Heart right ventricle (tissue), 16 donors: ENCODE measurements around the gene THAP6. TPM values are rescaled to one million over a fixed set of nuclear protein-coding genes. Genes with fewer than 3 reads are reported as not detected.

Experiments used
- ATAC-seq, 8 donors: fragments of 200-7000 bp; cut with Tn5 transposase; one replicate each; pipeline ENCODE4 v1.9.1; 2020; ENCODE audit warnings: mild to moderate bottlenecking in 8 of 8, moderate library complexity in 8 of 8, moderate number of reproducible peaks in 1 of 8
- DNase-seq, 2 donors: peaks; one replicate each; pipeline ENCODE4 v3.0.0-alpha.2; 2020
- H3K27ac ChIP-seq, 10 donors: fragments of 200-600 bp; sonication (generic) in 2 of 10; one replicate each; pipeline versions ENCODE4 v1.5.0 to v1.8.0; 2020 to 2022; ENCODE audit warnings: mild to moderate bottlenecking in 3 of 10
- H3K27me3 ChIP-seq, 7 donors: fragments of 200-600 bp; one replicate each; pipeline ENCODE4 v1.8.0; 2021 to 2022; ENCODE audit warnings: mild to moderate bottlenecking in 2 of 7
- H3K36me3 ChIP-seq, 9 donors: fragments of 200-600 bp; sonication (generic) in 1 of 9; one replicate each; pipeline versions ENCODE4 v1.5.0 to v1.8.0; 2020 to 2022; ENCODE audit warnings: mild to moderate bottlenecking in 2 of 9
- H3K4me1 ChIP-seq, 9 donors: fragments of 200-600 bp; sonication (generic) in 1 of 9; one replicate each; pipeline versions ENCODE4 v1.5.0 to v1.8.0; 2020 to 2022; ENCODE audit warnings: mild to moderate bottlenecking in 4 of 9
- H3K4me3 ChIP-seq, 10 donors: fragments of 200-600 bp; sonication (generic) in 2 of 10; one replicate each; pipeline versions ENCODE4 v1.5.0 to v1.8.0; 2020 to 2022; ENCODE audit warnings: mild to moderate bottlenecking in 7 of 10, moderate library complexity in 2 of 10
- H3K9me3 ChIP-seq, 11 donors: fragments of 200-600 bp in 10 of 11; sonication (generic) in 2 of 11; one replicate each; pipeline versions ENCODE4 v1.5.0 to v1.8.0; 2013 to 2022; ENCODE audit warnings: mild to moderate bottlenecking in 2 of 11, control low read depth in 1 of 11, moderate library complexity in 1 of 11
- WGBS, 2 donors: extraction: QIAGEN DNeasy Blood & Tissue Kit; methylation state at CpG; one replicate each; pipeline ENCODE4 v1.1.7; 2013; ENCODE audit warnings: inconsistent platforms in 1 of 2; 5-methylcytosine and 5-hydroxymethylcytosine counted together
- intact Hi-C, 10 donors: fragments of 100-400 bp; cut with DNase I; formaldehyde crosslinking; loops; one replicate each; pipeline versions ENCODE4 v1.11.1 to v1.14.2; 2022
- polyA plus RNA-seq, 2 donors: library from polyadenylated mRNA; stranded (reverse); fragments of 200-250 nt; gene quantifications; one replicate each; pipeline ENCODE4 v1.2.3, GENCODE V29; 2013
- total RNA-seq, 10 donors: library from RNA; stranded (reverse); fragmentation: NEBNext Ultra II Directional in 3 of 10; extraction: Animal tissue kit (Norgen Biotek cat#: 25700) in 3 of 10; gene quantifications; one replicate each; pipeline versions ENCODE4 v1.2.1 to v1.2.4, GENCODE V29; 2021 to 2023
- TF ChIP-seq, protein P1 (sequence below), 9 donors: fragments of 200-600 bp; sonication (generic) in 2 of 9; IDR thresholded peaks; one replicate each; pipeline versions ENCODE4 v1.5.0 to v1.8.0; 2021 to 2022; ENCODE audit warnings: antibody characterized with exemption in 9 of 9, mild to moderate bottlenecking in 5 of 9, moderate library complexity in 1 of 9
- donor health status: Arrhythmogenic right ventricular cardiomyopathy.
- donor health status: ischemic (EF 13 %, LVEDD 7.1; RV severe dilation, severe dysfunction).
- donor health status: healthy with polysubstance abuse.
- donor health status: DM: no; HTN: yes; CAD: no.
- donor health status: DM: no; HTN: no; CAD: no.
- donor health status: ischemic (EF 25% LVEDD 6.9; RV normal size, moderate dysfunction).
- donor health status: ischemic (EF 25% LVEDD 5.7; RV mildly dilated, moderate dysfunction).
- donor health status: healthy.
- donor health status: DM: yes; HTN: yes; CAD: no.
- donor health status: Ischemic cardiomyopathy.
- donor health status: ischemic (EF 35%, LVEDD 5.7; RV mildly dilated, moderate dysfunction).
- donor health status: nonischemic (EF 11% LVEDD 7.7; RV severe dilation, severe dysfunction).
- donor health status: DM: yes; HTN: yes; CAD: no.
- donor health status: PGD.
- donor health status: ischemic (EF 29% LVEDD 5.4; RV normal size, mild dysfunction).
- donor health status: nonischemic (EF 23%, LVEDD 6.1; RV moderate dilation, normal function).

THAP6 gene
- total and polyA plus RNA-seq, 12 donors: 4.0 to 21.7 (median 18.2) TPM

DNA sequence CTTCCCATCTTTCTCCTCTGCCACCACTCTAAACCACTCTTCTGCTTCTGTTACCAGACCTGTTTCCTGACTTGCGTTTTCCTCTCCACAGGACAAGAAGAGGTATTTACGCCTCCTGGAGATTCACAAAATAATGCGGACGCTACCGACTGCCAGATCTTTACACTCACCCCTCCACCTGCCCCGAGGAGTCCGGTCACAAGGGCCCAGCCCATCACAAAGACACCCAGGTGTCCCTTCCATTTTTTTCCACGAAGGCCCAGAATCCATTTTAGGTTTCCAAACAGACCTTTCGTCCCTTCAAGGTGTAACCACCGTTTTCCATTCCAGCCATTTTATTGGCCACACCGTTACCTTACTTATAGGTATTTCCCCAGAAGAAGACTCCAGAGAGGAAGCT is 49.8 kb downstream of the THAP6 start:
- Histone ChIP-seq H3K27me3 (peaks cover 0 to 15% (median 5%) of the 10 kb centered on the region in 7 donors), H3K4me1 (peaks cover 0 to 29% (median 0%) of the 10 kb centered on the region in 9 donors), H3K36me3 (no peaks in the 10 kb centered on the region), H3K27ac (no peak overlapping the region), H3K4me3 (no peak overlapping the region), H3K9me3 (no peaks in the 10 kb centered on the region)
- DNase-seq: no peak
- WGBS, 2 donors: 82 to 86% methylated on average over 11 of the region's 11 CpGs
- TF ChIP-seq, protein P1, sequence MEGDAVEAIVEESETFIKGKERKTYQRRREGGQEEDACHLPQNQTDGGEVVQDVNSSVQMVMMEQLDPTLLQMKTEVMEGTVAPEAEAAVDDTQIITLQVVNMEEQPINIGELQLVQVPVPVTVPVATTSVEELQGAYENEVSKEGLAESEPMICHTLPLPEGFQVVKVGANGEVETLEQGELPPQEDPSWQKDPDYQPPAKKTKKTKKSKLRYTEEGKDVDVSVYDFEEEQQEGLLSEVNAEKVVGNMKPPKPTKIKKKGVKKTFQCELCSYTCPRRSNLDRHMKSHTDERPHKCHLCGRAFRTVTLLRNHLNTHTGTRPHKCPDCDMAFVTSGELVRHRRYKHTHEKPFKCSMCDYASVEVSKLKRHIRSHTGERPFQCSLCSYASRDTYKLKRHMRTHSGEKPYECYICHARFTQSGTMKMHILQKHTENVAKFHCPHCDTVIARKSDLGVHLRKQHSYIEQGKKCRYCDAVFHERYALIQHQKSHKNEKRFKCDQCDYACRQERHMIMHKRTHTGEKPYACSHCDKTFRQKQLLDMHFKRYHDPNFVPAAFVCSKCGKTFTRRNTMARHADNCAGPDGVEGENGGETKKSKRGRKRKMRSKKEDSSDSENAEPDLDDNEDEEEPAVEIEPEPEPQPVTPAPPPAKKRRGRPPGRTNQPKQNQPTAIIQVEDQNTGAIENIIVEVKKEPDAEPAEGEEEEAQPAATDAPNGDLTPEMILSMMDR (IDR thresholded peaks at IDR 0.05): no peak
- intact Hi-C loops: loop anchor here in 1 of 10 donors (10.0 kb wide), 1 partner anchor 689 kb away; no protein-coding TSS in a partner anchor
- no peak for ATAC-seq

DNA sequence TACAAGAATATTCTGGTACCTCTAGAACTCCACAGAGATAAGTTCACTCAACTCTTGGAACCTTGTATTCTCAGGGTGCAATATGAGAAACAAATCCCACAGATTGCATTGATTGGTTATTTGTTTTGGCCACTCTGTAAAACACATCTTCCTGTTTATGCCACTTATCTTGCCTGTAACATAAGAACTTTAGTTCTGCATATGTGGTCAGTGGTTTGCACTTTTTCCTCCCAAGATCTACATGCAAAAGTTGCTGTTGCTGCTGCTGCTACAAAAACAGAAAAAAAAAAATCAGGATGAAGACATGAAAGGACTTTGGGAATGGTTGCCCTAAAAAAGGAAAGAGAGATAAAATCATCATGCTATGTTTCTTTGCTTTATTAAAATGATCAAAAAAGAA is 51.2 kb downstream of the THAP6 start:
- intact Hi-C loops: loop anchor here in 1 of 10 donors (10.0 kb wide), 1 partner anchor 691 kb away; no protein-coding TSS in a partner anchor
- H3K9me3 ChIP-seq: no peaks in the 10 kb centered on the region
- TF ChIP-seq, protein P1 (IDR thresholded peaks at IDR 0.05): no peak
- H3K4me3 ChIP-seq: no peak overlapping the region
- no peaks in the 10 kb centered on the region for H3K36me3 ChIP-seq
- H3K27ac ChIP-seq: no peak overlapping the region
- peaks cover 0 to 15% (median 5%) of the 10 kb centered on the region in 7 donors for H3K27me3 ChIP-seq
- H3K4me1 ChIP-seq: peaks cover 0 to 29% (median 0%) of the 10 kb centered on the region in 9 donors
- ATAC-seq (no peak), DNase-seq (no peak)

DNA sequence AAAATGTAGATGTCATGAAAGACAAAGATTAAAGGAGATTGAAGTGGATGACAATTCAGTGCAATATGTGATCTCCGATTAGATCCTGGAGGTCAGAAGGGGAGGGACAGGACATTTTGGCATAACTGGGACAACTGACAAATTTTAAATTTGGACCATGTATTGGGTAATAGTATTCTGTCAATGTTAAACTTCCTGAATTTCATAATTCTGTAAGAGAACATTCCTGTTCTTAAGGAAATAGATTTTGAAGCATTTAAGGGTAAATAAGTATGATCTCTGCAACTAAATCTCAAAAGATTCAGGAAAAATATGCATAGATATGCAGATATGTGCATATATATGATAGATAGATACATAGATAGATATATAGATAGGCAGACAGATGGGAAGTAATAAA is 52.6 kb downstream of the THAP6 start:
- peaks cover 0 to 19% (median 2%) of the 10 kb centered on the region in 7 donors for H3K27me3 ChIP-seq
- H3K36me3 ChIP-seq: no peaks in the 10 kb centered on the region
- TF ChIP-seq, protein P1 (IDR thresholded peaks at IDR 0.05): no peak
- H3K9me3 ChIP-seq: no peaks in the 10 kb centered on the region
- no peak overlapping the region for H3K4me3 ChIP-seq
- no peak for ATAC-seq
- WGBS, 2 donors: 84 to 89% methylated on average over 1 of the region's 1 CpG
- no peak overlapping the region for H3K27ac ChIP-seq
- intact Hi-C loops: loop anchor here in 1 of 10 donors (10.0 kb wide), 1 partner anchor 692 kb away; no protein-coding TSS in a partner anchor
- no peak for DNase-seq
- H3K4me1 ChIP-seq: peaks cover 0 to 29% (median 0%) of the 10 kb centered on the region in 9 donors

DNA sequence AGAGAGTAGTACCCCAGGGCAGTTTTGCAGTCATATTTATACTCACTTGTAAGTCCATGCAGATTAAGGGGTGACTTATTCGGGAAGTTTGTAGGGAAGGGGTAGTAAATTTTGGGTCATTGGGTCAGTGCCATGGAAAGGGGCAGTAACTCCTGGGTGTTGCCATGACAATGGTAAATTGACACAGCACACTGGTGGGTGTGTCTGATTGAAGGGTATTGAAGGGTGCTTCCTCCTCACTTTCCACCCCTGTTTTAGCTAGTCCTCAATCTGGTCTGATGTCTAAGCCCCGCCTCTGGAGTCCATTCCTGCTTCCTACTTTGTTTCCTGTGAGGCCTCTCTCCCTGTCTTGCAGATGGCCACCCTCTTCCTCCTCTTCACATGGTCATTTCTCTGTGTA is 53.5 kb downstream of the THAP6 start:
- no peaks in the 10 kb centered on the region for H3K9me3 ChIP-seq
- ATAC-seq (no peak), DNase-seq (no peak)
- no peaks in the 10 kb centered on the region for H3K36me3 ChIP-seq
- TF ChIP-seq, protein P1 (IDR thresholded peaks at IDR 0.05): no peak
- no peak overlapping the region for H3K27ac ChIP-seq
- 90% methylated on average over 2 of the region's 2 CpGs for WGBS, 2 donors
- H3K4me1 ChIP-seq: peaks cover 0 to 29% (median 0%) of the 10 kb centered on the region in 9 donors
- peaks cover 0 to 23% (median 2%) of the 10 kb centered on the region in 7 donors for H3K27me3 ChIP-seq
- no peak overlapping the region for H3K4me3 ChIP-seq
- intact Hi-C loops: loop anchor here in 1 of 10 donors (10.0 kb wide), 1 partner anchor 693 kb away; no protein-coding TSS in a partner anchor

Other genes with a start within 250 kb of the THAP6 start
- gene RCHY1, start 70 bp upstream of the THAP6 start, total RNA-seq: 10 to 100 TPM; 37.4 to 62.0 (median 50.3) TPM
- 10 to 100 TPM; 15.5 to 16.3 TPM for gene RCHY1, start 70 bp upstream of the THAP6 start, polyA plus RNA-seq
- not detected for gene ODAPH, start 41.6 kb downstream of the THAP6 start, total RNA-seq
- under 1 TPM; 0.06 to 0.37 TPM for gene ODAPH, start 41.6 kb downstream of the THAP6 start, polyA plus RNA-seq
- gene CDKL2, start 116.1 kb downstream of the THAP6 start, total RNA-seq: under 1 TPM in 9 of 10 donors, not detected in 1; 0.10 to 0.56 (median 0.34) TPM
- gene CDKL2, start 116.1 kb downstream of the THAP6 start, polyA plus RNA-seq: under 1 TPM in 1 of 2 donors, not detected in 1; 0.01 TPM
- gene G3BP2, start 158.9 kb downstream of the THAP6 start, total RNA-seq: 100 to 1,000 TPM in 2 of 10 donors, 10 to 100 TPM in 8; 75.7 to 119 (median 89.8) TPM
- gene G3BP2, start 158.9 kb downstream of the THAP6 start, polyA plus RNA-seq: 10 to 100 TPM; 10.6 to 24.2 TPM
- gene USO1, start 210.1 kb downstream of the THAP6 start, total RNA-seq: 10 to 100 TPM; 71.2 to 98.7 (median 81.5) TPM
- gene USO1, start 210.1 kb downstream of the THAP6 start, polyA plus RNA-seq: 10 to 100 TPM; 43.8 to 45.1 TPM